ENCODE results near the gene MEF2A.

The MEF2A gene

DNA sequence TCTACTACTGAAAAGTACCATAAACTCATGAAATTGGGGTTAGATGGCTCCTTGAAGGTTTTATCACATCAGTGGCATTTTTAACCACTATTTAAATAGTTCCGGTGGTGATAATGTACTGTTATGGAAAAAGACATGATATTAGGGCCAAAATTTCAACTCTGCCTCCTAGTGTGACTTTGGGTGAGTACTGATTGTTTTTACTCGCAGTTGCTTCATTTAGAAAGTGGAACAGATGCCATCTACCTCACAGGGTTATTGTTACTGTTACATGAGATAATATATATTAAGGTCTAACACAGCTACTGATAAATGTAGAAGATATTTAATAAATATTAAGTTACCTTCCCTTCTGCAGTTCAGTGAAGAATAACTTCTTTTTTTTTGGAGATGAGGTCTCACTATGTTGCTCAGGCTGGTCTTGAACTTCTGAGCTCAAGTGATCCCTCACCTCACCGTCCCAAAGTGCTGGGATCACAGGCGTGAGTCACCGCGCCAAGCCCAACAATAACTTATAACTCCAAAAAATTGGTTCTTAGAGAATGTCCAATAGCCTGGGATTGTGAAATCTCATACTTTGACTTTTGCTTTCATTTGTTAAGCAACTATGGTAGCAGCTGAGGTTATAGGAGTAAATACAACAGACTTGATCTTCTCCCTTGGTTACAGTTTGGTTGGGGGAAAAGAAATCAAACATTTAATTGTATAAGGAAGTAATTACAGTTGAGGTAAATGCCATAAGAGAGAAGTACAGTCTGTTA lies 48.3 kb downstream of the MEF2A start:
- Mint-ChIP-seq H3K4me1 (peaks cover 48% of the 10 kb centered on the region), H3K27me3 (no peaks in the 10 kb centered on the region), H3K9me3 (no peaks in the 10 kb centered on the region), H3K27ac (peak overlapping the region in 1 of 2 donors; percentile 72), H3K4me3 (no peak overlapping the region)
- ATAC-seq (no peak), DNase-seq (no peak)

DNA sequence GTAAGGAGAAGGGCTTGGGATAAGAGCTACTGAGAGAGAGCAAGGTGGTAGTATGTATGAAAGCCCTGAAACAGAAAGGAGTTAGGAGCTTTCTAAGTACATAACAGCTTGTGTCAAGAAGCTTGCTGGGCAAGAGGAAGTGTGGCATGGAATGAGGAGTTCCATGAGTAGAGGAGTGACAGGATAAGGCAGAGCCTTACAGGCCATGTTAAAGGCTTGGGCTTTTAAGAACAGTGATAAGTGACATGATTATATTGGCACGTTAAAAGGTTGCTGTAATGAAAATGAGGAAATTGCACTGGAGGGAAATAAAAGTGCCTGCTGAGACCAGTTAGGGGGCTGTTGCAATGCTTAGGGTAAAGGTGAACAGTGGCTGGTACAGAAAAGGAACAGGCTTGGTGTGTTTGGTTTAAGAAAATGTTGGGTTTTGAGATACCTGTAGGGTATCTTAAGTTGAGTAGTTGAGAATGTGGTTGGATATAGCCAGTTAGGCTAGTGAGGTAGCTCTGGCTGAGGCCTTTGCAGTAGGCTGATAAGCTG lies 49.0 kb downstream of the MEF2A start:
- H3K4me3 Mint-ChIP-seq, result no peak overlapping the region
- H3K4me1 Mint-ChIP-seq, result peaks cover 56% of the 10 kb centered on the region
- DNase-seq, result no peak
- H3K27ac Mint-ChIP-seq, result peak overlapping the region in 1 of 2 donors; percentile 72
- H3K9me3 Mint-ChIP-seq, result no peaks in the 10 kb centered on the region
- ATAC-seq, result no peak
- no peaks in the 10 kb centered on the region for H3K27me3 Mint-ChIP-seq

- Mint-ChIP-seq H3K27me3 (no peaks in the 10 kb centered on the region), H3K4me1 (peaks cover 56% of the 10 kb centered on the region), H3K27ac (no peak overlapping the region), H3K4me3 (no peak overlapping the region), H3K9me3 (no peaks in the 10 kb centered on the region)
- no peak for DNase-seq
- ATAC-seq, result no peak
Observed at GRCh38 chr15:99615460-99615859, 49.7 kb downstream of the MEF2A start.

GRCh38 chr15:99616129-99616528 lies 50.3 kb downstream of the MEF2A start:
- Mint-ChIP-seq H3K27me3 (no peaks in the 10 kb centered on the region), H3K4me3 (no peak overlapping the region), H3K9me3 (no peaks in the 10 kb centered on the region), H3K27ac (no peak overlapping the region), H3K4me1 (peaks cover 56% of the 10 kb centered on the region)
- no peak for ATAC-seq
- no peak for DNase-seq

DNA sequence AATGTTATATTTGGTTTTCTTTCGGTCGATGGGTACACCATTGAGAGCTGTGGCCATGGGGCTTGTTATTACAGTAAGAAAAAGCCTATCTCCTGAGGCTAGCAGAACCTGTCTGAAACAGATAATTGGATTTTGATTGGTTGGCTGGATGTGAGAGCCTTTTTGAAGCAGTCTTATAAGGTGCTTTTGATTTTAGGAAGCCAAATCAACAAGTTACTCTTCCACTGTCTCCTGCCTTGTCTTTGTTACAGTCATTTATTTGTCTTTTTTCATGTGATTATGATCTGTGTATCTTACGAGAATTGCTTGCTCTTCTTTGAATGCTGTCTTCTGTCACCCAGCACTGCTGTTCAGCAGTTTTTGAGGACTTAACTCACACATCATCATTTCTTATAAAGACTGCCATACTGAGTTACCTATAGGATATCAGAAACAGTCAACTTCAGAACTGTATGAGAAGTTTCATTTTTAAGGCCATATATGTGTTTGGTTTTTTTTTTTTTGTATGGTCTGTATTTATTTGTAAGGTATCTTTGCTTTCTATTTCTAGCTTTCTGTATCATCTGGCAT lies 51.1 kb downstream of the MEF2A start:
- peaks cover 52% of the 10 kb centered on the region for H3K4me1 Mint-ChIP-seq
- H3K4me3 Mint-ChIP-seq, result no peak overlapping the region
- ATAC-seq (peak; percentile 54), DNase-seq (no peak)
- H3K27me3 Mint-ChIP-seq, result no peaks in the 10 kb centered on the region
- H3K27ac Mint-ChIP-seq, result peak overlapping the region in 1 of 2 donors; percentile 70
- H3K9me3 Mint-ChIP-seq, result no peaks in the 10 kb centered on the region

DNA sequence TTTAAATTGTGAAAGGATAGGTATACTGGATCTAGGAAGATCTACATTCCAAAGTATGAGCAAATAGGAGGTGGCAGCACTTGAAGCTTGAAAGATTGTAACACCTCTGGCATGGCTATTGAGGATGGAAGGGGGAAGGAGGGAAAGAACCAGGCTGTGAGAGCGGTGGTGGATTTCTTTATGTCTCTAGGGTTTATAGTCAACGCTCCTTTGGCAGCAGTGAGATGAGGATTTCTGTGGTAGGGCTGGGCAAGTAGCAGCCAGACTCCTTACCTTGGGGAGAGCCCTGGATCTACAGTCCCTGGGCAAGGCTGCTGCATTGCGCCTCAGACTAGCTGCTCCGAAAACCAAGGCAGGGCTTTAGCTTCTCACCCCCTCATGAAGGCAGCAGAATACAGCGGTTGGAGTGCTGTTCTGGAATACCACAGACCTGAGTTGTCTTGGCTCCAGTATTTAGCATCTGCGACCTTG lies 53.2 kb downstream of the MEF2A start:
- no peak for ATAC-seq
- DNase-seq, result no peak
- Mint-ChIP-seq H3K27me3 (no peaks in the 10 kb centered on the region), H3K27ac (peak overlapping the region in 1 of 2 donors; percentile 89), H3K4me1 (peaks cover 42% of the 10 kb centered on the region), H3K4me3 (no peak overlapping the region), H3K9me3 (peaks cover 0 to under 1% of the 10 kb centered on the region in 2 donors)

GRCh38 chr15:99619712-99620111 lies 53.9 kb downstream of the MEF2A start:
- Mint-ChIP-seq H3K4me3 (no peak overlapping the region), H3K27ac (peak overlapping the region in 1 of 2 donors; percentile 27), H3K4me1 (peaks cover 35% of the 10 kb centered on the region), H3K27me3 (no peaks in the 10 kb centered on the region), H3K9me3 (peaks cover 6 to 8% of the 10 kb centered on the region in 2 donors)
- no peak for ATAC-seq
- DNase-seq, result no peak

DNA sequence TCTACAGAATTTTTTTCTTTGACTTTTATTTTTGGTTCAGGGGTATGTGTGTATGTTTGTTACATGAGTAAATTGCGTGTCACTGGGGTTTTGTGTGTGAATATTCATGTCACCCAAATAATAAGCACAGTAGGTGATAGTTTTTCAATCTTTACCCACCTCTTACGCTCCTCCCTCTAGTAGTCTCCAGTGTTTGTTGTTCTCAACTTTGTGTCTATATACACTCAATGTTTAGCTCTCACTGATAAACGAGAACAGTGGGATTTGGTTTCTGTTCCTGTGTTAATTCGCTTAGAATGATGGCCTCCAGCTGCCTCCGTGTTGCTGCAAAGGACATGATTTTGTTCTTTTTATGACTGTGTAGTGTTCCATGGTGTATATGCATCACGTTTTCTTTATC lies 54.4 kb downstream of the MEF2A start:
- peaks cover 10 to 13% of the 10 kb centered on the region in 2 donors for H3K9me3 Mint-ChIP-seq
- no peak overlapping the region for H3K4me3 Mint-ChIP-seq
- no peak for ATAC-seq
- no peaks in the 10 kb centered on the region for H3K27me3 Mint-ChIP-seq
- no peak overlapping the region for H3K27ac Mint-ChIP-seq
- H3K4me1 Mint-ChIP-seq, result peaks cover 30% of the 10 kb centered on the region
- no peak for DNase-seq

DNA sequence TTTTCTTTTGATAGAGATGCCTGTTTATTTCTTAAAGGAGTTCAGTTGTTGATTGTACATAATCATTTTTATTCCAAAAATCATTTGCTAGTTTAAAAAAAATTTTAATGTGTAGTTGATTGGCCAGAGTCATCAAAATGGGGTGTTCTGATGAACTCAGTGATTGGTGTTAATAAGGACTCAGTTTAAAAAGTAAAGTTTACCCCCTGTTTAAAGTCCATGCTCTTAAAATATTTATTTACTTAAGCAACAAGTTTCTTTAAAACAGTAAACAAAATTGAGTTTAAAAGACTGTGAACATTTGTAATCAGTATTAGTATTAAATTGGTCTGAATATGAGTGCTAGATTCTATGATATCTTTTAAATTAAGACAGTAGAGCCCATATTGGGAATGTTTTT lies 56.0 kb downstream of the MEF2A start:
- Mint-ChIP-seq H3K4me1 (peaks cover 36% of the 10 kb centered on the region), H3K27me3 (no peaks in the 10 kb centered on the region), H3K4me3 (no peak overlapping the region), H3K27ac (no peak overlapping the region), H3K9me3 (peaks cover 22 to 25% of the 10 kb centered on the region in 2 donors)
- DNase-seq (no peak), ATAC-seq (no peak)

GRCh38 chr15:99628374-99629001 lies 62.7 kb downstream of the MEF2A start:
- no peak overlapping the region for H3K27ac Mint-ChIP-seq
- H3K27me3 Mint-ChIP-seq, result no peaks in the 10 kb centered on the region
- DNase-seq (no peak), ATAC-seq (no peak)
- H3K4me1 Mint-ChIP-seq, result peaks cover 50% of the 10 kb centered on the region
- no peak overlapping the region for H3K4me3 Mint-ChIP-seq
- peaks cover 22 to 25% of the 10 kb centered on the region in 2 donors for H3K9me3 Mint-ChIP-seq

DNA sequence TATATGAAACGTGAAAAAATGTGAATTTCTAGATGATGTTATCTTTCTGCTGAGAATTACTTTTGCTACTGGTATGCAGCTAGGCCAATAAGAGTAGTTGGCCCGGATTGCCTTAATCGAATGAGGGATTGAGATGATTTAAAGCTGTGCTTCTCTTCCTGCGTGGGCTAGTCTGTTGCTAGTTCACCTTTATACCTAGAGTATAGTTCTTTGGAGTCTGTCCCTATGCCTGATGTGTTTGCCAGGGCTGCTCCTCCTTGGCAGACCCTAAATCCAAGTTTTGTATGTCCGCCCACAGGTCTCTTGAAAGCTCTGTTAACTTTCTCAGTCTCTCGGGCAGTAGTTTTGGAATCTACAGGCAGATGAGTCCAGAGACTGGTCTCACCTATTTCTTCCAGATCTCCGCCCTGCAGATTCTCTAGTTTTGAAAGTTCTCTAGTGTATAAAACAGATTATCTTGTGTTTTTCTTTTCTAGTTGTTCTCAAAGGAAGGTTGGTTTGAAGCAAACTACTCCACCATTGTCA lies 64.9 kb downstream of the MEF2A start:
- H3K4me3 Mint-ChIP-seq, result no peak overlapping the region
- H3K27ac Mint-ChIP-seq, result no peak overlapping the region
- peaks cover 49% of the 10 kb centered on the region for H3K4me1 Mint-ChIP-seq
- DNase-seq (no peak), ATAC-seq (no peak)
- H3K27me3 Mint-ChIP-seq, result no peaks in the 10 kb centered on the region
- H3K9me3 Mint-ChIP-seq, result peaks cover 7 to 9% of the 10 kb centered on the region in 2 donors

GRCh38 chr15:99631255-99631654 lies 65.5 kb downstream of the MEF2A start:
- no peak for DNase-seq
- H3K4me1 Mint-ChIP-seq, result peaks cover 43% of the 10 kb centered on the region
- H3K9me3 Mint-ChIP-seq, result peaks cover 1 to 3% of the 10 kb centered on the region in 2 donors
- no peak for ATAC-seq
- peak overlapping the region in 1 of 2 donors; percentile 22 for H3K4me3 Mint-ChIP-seq
- H3K27me3 Mint-ChIP-seq, result no peaks in the 10 kb centered on the region
- H3K27ac Mint-ChIP-seq, result no peak overlapping the region

- H3K9me3 Mint-ChIP-seq, result no peaks in the 10 kb centered on the region
- peaks cover 35% of the 10 kb centered on the region for H3K4me1 Mint-ChIP-seq
- ATAC-seq (no peak), DNase-seq (no peak)
- H3K27ac Mint-ChIP-seq, result no peak overlapping the region
- no peak overlapping the region for H3K4me3 Mint-ChIP-seq
- H3K27me3 Mint-ChIP-seq, result no peaks in the 10 kb centered on the region
Observed at GRCh38 chr15:99632521-99632920, 66.7 kb downstream of the MEF2A start.

DNA sequence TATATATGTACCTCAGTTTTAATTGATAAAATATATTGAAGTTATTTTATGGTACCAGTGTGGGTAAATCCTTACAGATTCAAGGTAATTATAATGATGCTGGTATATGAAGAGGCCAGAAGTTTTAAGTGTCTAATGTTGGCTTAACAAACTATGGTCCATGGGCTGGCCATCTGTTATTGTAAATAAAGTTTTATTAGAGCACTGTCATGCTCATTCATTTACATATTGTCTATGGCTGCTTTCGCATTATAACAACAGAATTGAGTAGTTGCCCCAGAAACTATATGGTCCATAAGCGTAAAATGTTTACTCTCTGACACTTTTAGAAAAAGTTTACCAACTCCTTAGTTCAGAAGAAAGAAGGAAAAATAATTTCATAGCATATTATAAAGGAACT lies 67.9 kb downstream of the MEF2A start:
- DNase-seq, result no peak
- peaks cover 29% of the 10 kb centered on the region for H3K4me1 Mint-ChIP-seq
- ATAC-seq, result no peak
- no peak overlapping the region for H3K27ac Mint-ChIP-seq
- H3K27me3 Mint-ChIP-seq, result no peaks in the 10 kb centered on the region
- H3K4me3 Mint-ChIP-seq, result no peak overlapping the region
- no peaks in the 10 kb centered on the region for H3K9me3 Mint-ChIP-seq

GRCh38 chr15:99634576-99634975 lies 68.8 kb downstream of the MEF2A start:
- H3K27me3 Mint-ChIP-seq, result no peaks in the 10 kb centered on the region
- no peaks in the 10 kb centered on the region for H3K9me3 Mint-ChIP-seq
- ATAC-seq (no peak), DNase-seq (no peak)
- H3K27ac Mint-ChIP-seq, result no peak overlapping the region
- no peak overlapping the region for H3K4me3 Mint-ChIP-seq
- peaks cover 22% of the 10 kb centered on the region for H3K4me1 Mint-ChIP-seq

DNA sequence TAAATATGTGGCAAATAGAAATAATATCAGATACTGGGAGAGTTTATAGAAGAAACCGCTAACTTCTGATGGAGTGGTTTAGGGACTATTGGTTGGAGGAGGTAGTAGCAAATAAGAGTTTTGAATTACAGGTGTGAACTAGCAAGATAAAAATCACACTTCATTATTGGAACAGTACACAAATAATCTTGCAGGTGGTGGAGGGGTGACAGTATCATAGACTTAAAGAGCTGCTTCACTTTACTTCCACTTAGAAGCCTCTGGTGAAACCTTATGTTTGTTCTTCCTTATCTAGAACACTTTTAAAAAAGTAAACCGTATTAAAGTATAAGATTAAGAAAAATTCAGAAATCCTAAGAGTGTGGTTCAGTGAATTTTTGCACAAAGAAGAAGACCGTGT lies 69.4 kb downstream of the MEF2A start:
- Mint-ChIP-seq H3K27ac (no peak overlapping the region), H3K4me3 (no peak overlapping the region), H3K27me3 (no peaks in the 10 kb centered on the region), H3K4me1 (peaks cover 16% of the 10 kb centered on the region), H3K9me3 (no peaks in the 10 kb centered on the region)
- DNase-seq (no peak), ATAC-seq (no peak)

Data from stimulated activated naive CD8-positive, alpha-beta T cell treated with anti-CD3 and anti-CD28 coated beads, Interleukin-15, amount 100 ng/mL, for 72 hours (primary cell).